ENCODE measurements around the gene TRAPPC10. TPM values are rescaled to one million over a fixed set of nuclear protein-coding genes. Genes with fewer than 3 reads are reported as not detected.

TRAPPC10 gene, protein sequence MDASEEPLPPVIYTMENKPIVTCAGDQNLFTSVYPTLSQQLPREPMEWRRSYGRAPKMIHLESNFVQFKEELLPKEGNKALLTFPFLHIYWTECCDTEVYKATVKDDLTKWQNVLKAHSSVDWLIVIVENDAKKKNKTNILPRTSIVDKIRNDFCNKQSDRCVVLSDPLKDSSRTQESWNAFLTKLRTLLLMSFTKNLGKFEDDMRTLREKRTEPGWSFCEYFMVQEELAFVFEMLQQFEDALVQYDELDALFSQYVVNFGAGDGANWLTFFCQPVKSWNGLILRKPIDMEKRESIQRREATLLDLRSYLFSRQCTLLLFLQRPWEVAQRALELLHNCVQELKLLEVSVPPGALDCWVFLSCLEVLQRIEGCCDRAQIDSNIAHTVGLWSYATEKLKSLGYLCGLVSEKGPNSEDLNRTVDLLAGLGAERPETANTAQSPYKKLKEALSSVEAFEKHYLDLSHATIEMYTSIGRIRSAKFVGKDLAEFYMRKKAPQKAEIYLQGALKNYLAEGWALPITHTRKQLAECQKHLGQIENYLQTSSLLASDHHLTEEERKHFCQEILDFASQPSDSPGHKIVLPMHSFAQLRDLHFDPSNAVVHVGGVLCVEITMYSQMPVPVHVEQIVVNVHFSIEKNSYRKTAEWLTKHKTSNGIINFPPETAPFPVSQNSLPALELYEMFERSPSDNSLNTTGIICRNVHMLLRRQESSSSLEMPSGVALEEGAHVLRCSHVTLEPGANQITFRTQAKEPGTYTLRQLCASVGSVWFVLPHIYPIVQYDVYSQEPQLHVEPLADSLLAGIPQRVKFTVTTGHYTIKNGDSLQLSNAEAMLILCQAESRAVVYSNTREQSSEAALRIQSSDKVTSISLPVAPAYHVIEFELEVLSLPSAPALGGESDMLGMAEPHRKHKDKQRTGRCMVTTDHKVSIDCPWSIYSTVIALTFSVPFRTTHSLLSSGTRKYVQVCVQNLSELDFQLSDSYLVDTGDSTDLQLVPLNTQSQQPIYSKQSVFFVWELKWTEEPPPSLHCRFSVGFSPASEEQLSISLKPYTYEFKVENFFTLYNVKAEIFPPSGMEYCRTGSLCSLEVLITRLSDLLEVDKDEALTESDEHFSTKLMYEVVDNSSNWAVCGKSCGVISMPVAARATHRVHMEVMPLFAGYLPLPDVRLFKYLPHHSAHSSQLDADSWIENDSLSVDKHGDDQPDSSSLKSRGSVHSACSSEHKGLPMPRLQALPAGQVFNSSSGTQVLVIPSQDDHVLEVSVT
- 48.4 TPM for total RNA-seq (ENCODE audit: unreplicated experiment)
- long read RNA-seq, partial matches to known transcripts = 1 of 3 reads
- long read RNA-seq, other reads (novel, unspliced or antisense) = 2 of 3 reads

- H3K4me1 Mint-ChIP-seq (ENCODE audit: low read depth, unreplicated experiment) = peaks cover 17% of the 10 kb centered on the region
- peak within 1 kb of the TSS; percentile 92 for H3K4me3 Mint-ChIP-seq (ENCODE audit: unreplicated experiment)
- H3K27ac Mint-ChIP-seq (ENCODE audit: unreplicated experiment) = peak within 1 kb of the TSS; percentile 90
- H3K27me3 Mint-ChIP-seq (ENCODE audit: unreplicated experiment) = peaks cover 8% of the 10 kb centered on the region
- DNase-seq = peak; percentile 87
- H3K9me3 Mint-ChIP-seq (ENCODE audit: unreplicated experiment) = peaks cover 7% of the 10 kb centered on the region
- no peak for TF ChIP-seq CTCF (IDR thresholded peaks at IDR 0.05; ENCODE audit: partially characterized antibody, unreplicated experiment)
- peaks cover 5% of the 10 kb centered on the region for H3K36me3 Mint-ChIP-seq (ENCODE audit: unreplicated experiment)
These were observed at the start of gene TRAPPC10 for GRCh38 chr21:44011579-44012473. TSS of gene TRAPPC10 (plus strand) at chr21:44012309. CDS start at chr21:44012494, 185 bp downstream.

GRCh38 chr21:43965911-43966585, 46.1 kb upstream of the TRAPPC10 start:
- no peak for TF ChIP-seq CTCF (IDR thresholded peaks at IDR 0.05; ENCODE audit: partially characterized antibody, unreplicated experiment)
- peaks cover 3% of the 10 kb centered on the region for H3K4me1 Mint-ChIP-seq (ENCODE audit: low read depth, unreplicated experiment)
- no peaks in the 10 kb centered on the region for H3K27me3 Mint-ChIP-seq (ENCODE audit: unreplicated experiment)
- peaks cover 5% of the 10 kb centered on the region for H3K36me3 Mint-ChIP-seq (ENCODE audit: unreplicated experiment)
- no peak for DNase-seq
- peaks cover 3% of the 10 kb centered on the region for H3K9me3 Mint-ChIP-seq (ENCODE audit: unreplicated experiment)
- no peak overlapping the region for H3K27ac Mint-ChIP-seq (ENCODE audit: unreplicated experiment)
- no peak overlapping the region for H3K4me3 Mint-ChIP-seq (ENCODE audit: unreplicated experiment)

- Mint-ChIP-seq H3K36me3 (ENCODE audit: unreplicated experiment) (peaks cover 5% of the 10 kb centered on the region), H3K9me3 (ENCODE audit: unreplicated experiment) (peaks cover 3% of the 10 kb centered on the region), H3K27ac (ENCODE audit: unreplicated experiment) (no peak overlapping the region), H3K4me3 (ENCODE audit: unreplicated experiment) (no peak overlapping the region), H3K4me1 (ENCODE audit: low read depth, unreplicated experiment) (peaks cover 3% of the 10 kb centered on the region), H3K27me3 (ENCODE audit: unreplicated experiment) (no peaks in the 10 kb centered on the region)
- no peak for DNase-seq
- no peak for TF ChIP-seq CTCF (IDR thresholded peaks at IDR 0.05; ENCODE audit: partially characterized antibody, unreplicated experiment)
These were observed 45.1 kb upstream of the TRAPPC10 start for GRCh38 chr21:43966946-43967512.

DNA sequence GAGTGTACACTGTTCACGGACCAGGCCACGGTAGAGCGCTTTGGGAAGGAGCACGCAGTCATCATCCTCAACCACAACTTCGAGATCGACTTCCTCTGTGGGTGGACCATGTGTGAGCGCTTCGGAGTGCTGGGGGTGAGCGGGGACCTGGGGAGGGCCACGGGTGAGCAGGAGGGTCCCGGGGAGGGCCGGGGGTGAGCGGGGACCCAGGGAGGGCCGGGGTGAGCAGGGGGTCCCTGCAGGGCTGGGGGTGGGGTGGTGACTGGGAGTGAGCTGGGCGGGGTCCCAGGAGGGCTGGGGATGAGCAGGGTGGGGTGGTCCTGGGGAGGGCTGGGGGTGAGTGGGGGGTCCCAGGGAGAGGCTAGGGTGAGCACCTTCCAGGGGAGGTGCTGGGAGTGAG, 44.1 kb upstream of the TRAPPC10 start:
- H3K36me3 Mint-ChIP-seq (ENCODE audit: unreplicated experiment) = peaks cover 2% of the 10 kb centered on the region
- no peak for DNase-seq
- H3K27me3 Mint-ChIP-seq (ENCODE audit: unreplicated experiment) = no peaks in the 10 kb centered on the region
- H3K27ac Mint-ChIP-seq (ENCODE audit: unreplicated experiment) = no peak overlapping the region
- H3K9me3 Mint-ChIP-seq (ENCODE audit: unreplicated experiment) = peaks cover 4% of the 10 kb centered on the region
- no peak overlapping the region for H3K4me3 Mint-ChIP-seq (ENCODE audit: unreplicated experiment)
- H3K4me1 Mint-ChIP-seq (ENCODE audit: low read depth, unreplicated experiment) = peaks cover 3% of the 10 kb centered on the region
- TF ChIP-seq CTCF (IDR thresholded peaks at IDR 0.05; ENCODE audit: partially characterized antibody, unreplicated experiment) = no peak
